ENCODE data around the gene KIF25.

The KIF25 gene

DNA sequence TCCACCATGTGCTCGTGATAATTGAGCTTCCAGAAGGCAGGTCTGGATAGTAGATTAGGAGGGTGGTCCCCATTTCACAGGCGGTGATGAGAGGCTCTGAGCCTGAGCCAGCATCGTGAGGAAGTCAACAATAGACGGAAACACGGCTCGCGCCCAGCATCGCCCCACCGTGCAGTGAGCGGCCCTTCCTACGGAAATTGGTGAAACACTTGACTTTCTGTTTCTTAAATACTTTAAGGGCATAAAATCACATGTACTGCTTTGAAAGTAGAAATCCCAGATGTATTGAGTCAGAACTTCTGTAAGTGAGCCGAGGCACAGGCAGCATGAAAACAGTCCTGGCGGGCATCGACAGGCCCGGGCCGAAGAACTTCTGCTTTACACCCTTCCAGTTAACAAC, 4.3 kb upstream of the KIF25 start:
- Histone ChIP-seq H3K79me2 (ENCODE audit: control insufficient read depth, insufficient read depth, low read length) (no peaks in the 10 kb centered on the region), H3K56ac (ENCODE audit: low read length) (no peak overlapping the region), H3K18ac (ENCODE audit: low read length) (no peak overlapping the region), H3K79me1 (ENCODE audit: low read length) (no peaks in the 10 kb centered on the region), H2BK5ac (ENCODE audit: low read length) (no peak overlapping the region), H2BK15ac (replicated peaks; ENCODE audit: low read depth) (no peak overlapping the region), H2BK120ac (ENCODE audit: low read depth, low read length) (no peak overlapping the region), H2AK5ac (ENCODE audit: low read length) (no peak overlapping the region), H4K5ac (ENCODE audit: low read length) (no peak overlapping the region), H3K27ac (ENCODE audit: low read depth, low read length) (no peak overlapping the region), H3K4me2 (ENCODE audit: low read length) (no peak overlapping the region), H3K9ac (ENCODE audit: low read length) (no peak overlapping the region), H3K4me1 (ENCODE audit: control insufficient read depth, low read depth, low read length) (no peaks in the 10 kb centered on the region), H3K4ac (ENCODE audit: low read depth, low read length) (no peak overlapping the region), H3K4me3 (ENCODE audit: low read length) (no peak overlapping the region), H3K23ac (ENCODE audit: low read length) (no peak overlapping the region), H3K27me3 (ENCODE audit: insufficient read depth, low read length, poor library complexity) (no peaks in the 10 kb centered on the region), H4K8ac (ENCODE audit: low read depth, low read length) (no peak overlapping the region), H3K36me3 (ENCODE audit: control insufficient read depth, insufficient read depth, low read length) (no peaks in the 10 kb centered on the region)
- no CpG with 5 or more reads among the region's 16 CpGs for WGBS (ENCODE audit: extremely low coverage, insufficient coverage, low lambda C conversion rate)
- DNase-seq: no peak

DNA sequence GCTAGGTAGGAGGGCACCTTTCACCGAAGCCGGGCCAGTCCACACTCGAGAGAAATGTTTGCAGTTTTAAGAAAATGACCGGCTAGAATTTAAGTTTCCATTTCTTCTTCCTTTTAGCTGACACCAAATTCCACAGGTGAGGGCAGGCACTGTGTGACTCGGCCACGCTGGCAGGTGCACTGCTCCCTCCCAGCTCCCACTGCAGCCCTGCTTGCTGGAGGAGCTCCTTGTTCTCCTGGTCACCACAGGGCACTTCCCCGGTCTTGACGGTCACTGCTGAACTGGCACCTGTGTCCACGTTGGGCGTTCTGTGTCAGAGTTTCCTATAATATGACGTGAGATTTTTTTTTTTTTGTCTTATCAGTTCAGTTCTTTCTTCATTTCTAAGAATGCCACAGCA, 3.6 kb upstream of the KIF25 start:
- no peak overlapping the region for H3K4me3 ChIP-seq (ENCODE audit: low read length)
- H2AK5ac ChIP-seq (ENCODE audit: low read length): no peak overlapping the region
- no peaks in the 10 kb centered on the region for H3K36me3 ChIP-seq (ENCODE audit: control insufficient read depth, insufficient read depth, low read length)
- H3K27ac ChIP-seq (ENCODE audit: low read depth, low read length): no peak overlapping the region
- no peaks in the 10 kb centered on the region for H3K27me3 ChIP-seq (ENCODE audit: insufficient read depth, low read length, poor library complexity)
- no peak overlapping the region for H3K4me2 ChIP-seq (ENCODE audit: low read length)
- DNase-seq: no peak
- H4K8ac ChIP-seq (ENCODE audit: low read depth, low read length): no peak overlapping the region
- H3K9ac ChIP-seq (ENCODE audit: low read length): no peak overlapping the region
- no peak overlapping the region for H3K23ac ChIP-seq (ENCODE audit: low read length)
- H3K79me2 ChIP-seq (ENCODE audit: control insufficient read depth, insufficient read depth, low read length): no peaks in the 10 kb centered on the region
- no peaks in the 10 kb centered on the region for H3K79me1 ChIP-seq (ENCODE audit: low read length)
- H4K5ac ChIP-seq (ENCODE audit: low read length): no peak overlapping the region
- no CpG with 5 or more reads among the region's 11 CpGs for WGBS (ENCODE audit: extremely low coverage, insufficient coverage, low lambda C conversion rate)
- H3K4ac ChIP-seq (ENCODE audit: low read depth, low read length): no peak overlapping the region
- H2BK5ac ChIP-seq (ENCODE audit: low read length): no peak overlapping the region
- no peak overlapping the region for H2BK120ac ChIP-seq (ENCODE audit: low read depth, low read length)
- no peak overlapping the region for H2BK15ac ChIP-seq (replicated peaks; ENCODE audit: low read depth)
- H3K56ac ChIP-seq (ENCODE audit: low read length): no peak overlapping the region
- H3K18ac ChIP-seq (ENCODE audit: low read length): no peak overlapping the region
- no peaks in the 10 kb centered on the region for H3K4me1 ChIP-seq (ENCODE audit: control insufficient read depth, low read depth, low read length)

GRCh38 chr6:167995302-167995701, 2.2 kb upstream of the KIF25 start:
- no peak overlapping the region for H3K18ac ChIP-seq (ENCODE audit: low read length)
- H3K36me3 ChIP-seq (ENCODE audit: control insufficient read depth, insufficient read depth, low read length): no peaks in the 10 kb centered on the region
- H2AK5ac ChIP-seq (ENCODE audit: low read length): no peak overlapping the region
- no peaks in the 10 kb centered on the region for H3K79me2 ChIP-seq (ENCODE audit: control insufficient read depth, insufficient read depth, low read length)
- DNase-seq: no peak
- H3K4me2 ChIP-seq (ENCODE audit: low read length): no peak overlapping the region
- H2BK5ac ChIP-seq (ENCODE audit: low read length): no peak overlapping the region
- no peaks in the 10 kb centered on the region for H3K79me1 ChIP-seq (ENCODE audit: low read length)
- no peak overlapping the region for H2BK120ac ChIP-seq (ENCODE audit: low read depth, low read length)
- no peak overlapping the region for H3K4ac ChIP-seq (ENCODE audit: low read depth, low read length)
- WGBS (ENCODE audit: extremely low coverage, insufficient coverage, low lambda C conversion rate): no CpG with 5 or more reads among the region's 12 CpGs
- no peak overlapping the region for H2BK15ac ChIP-seq (replicated peaks; ENCODE audit: low read depth)
- no peaks in the 10 kb centered on the region for H3K27me3 ChIP-seq (ENCODE audit: insufficient read depth, low read length, poor library complexity)
- no peak overlapping the region for H3K9ac ChIP-seq (ENCODE audit: low read length)
- no peak overlapping the region for H3K23ac ChIP-seq (ENCODE audit: low read length)
- peak overlapping the region; percentile 15 for H3K56ac ChIP-seq (ENCODE audit: low read length)
- no peak overlapping the region for H3K27ac ChIP-seq (ENCODE audit: low read depth, low read length)
- no peaks in the 10 kb centered on the region for H3K4me1 ChIP-seq (ENCODE audit: control insufficient read depth, low read depth, low read length)
- H4K5ac ChIP-seq (ENCODE audit: low read length): no peak overlapping the region
- H4K8ac ChIP-seq (ENCODE audit: low read depth, low read length): no peak overlapping the region
- no peak overlapping the region for H3K4me3 ChIP-seq (ENCODE audit: low read length)

GRCh38 chr6:167995731-167996151, 1.7 kb upstream of the KIF25 start:
- Histone ChIP-seq H3K27ac (ENCODE audit: low read depth, low read length) (no peak overlapping the region), H2BK5ac (ENCODE audit: low read length) (no peak overlapping the region), H3K27me3 (ENCODE audit: insufficient read depth, low read length, poor library complexity) (no peaks in the 10 kb centered on the region), H3K79me2 (ENCODE audit: control insufficient read depth, insufficient read depth, low read length) (no peaks in the 10 kb centered on the region), H2BK15ac (replicated peaks; ENCODE audit: low read depth) (no peak overlapping the region), H3K23ac (ENCODE audit: low read length) (no peak overlapping the region), H3K79me1 (ENCODE audit: low read length) (no peaks in the 10 kb centered on the region), H3K18ac (ENCODE audit: low read length) (no peak overlapping the region), H3K56ac (ENCODE audit: low read length) (peak overlapping the region; percentile 30), H4K8ac (ENCODE audit: low read depth, low read length) (no peak overlapping the region), H3K9ac (ENCODE audit: low read length) (no peak overlapping the region), H3K36me3 (ENCODE audit: control insufficient read depth, insufficient read depth, low read length) (no peaks in the 10 kb centered on the region), H3K4me3 (ENCODE audit: low read length) (no peak overlapping the region), H2AK5ac (ENCODE audit: low read length) (peak overlapping the region; percentile 74), H2BK120ac (ENCODE audit: low read depth, low read length) (no peak overlapping the region), H3K4me1 (ENCODE audit: control insufficient read depth, low read depth, low read length) (no peaks in the 10 kb centered on the region), H3K4me2 (ENCODE audit: low read length) (no peak overlapping the region), H3K4ac (ENCODE audit: low read depth, low read length) (no peak overlapping the region), H4K5ac (ENCODE audit: low read length) (no peak overlapping the region)
- no peak for DNase-seq
- no CpG with 5 or more reads among the region's 22 CpGs for WGBS (ENCODE audit: extremely low coverage, insufficient coverage, low lambda C conversion rate)

DNA sequence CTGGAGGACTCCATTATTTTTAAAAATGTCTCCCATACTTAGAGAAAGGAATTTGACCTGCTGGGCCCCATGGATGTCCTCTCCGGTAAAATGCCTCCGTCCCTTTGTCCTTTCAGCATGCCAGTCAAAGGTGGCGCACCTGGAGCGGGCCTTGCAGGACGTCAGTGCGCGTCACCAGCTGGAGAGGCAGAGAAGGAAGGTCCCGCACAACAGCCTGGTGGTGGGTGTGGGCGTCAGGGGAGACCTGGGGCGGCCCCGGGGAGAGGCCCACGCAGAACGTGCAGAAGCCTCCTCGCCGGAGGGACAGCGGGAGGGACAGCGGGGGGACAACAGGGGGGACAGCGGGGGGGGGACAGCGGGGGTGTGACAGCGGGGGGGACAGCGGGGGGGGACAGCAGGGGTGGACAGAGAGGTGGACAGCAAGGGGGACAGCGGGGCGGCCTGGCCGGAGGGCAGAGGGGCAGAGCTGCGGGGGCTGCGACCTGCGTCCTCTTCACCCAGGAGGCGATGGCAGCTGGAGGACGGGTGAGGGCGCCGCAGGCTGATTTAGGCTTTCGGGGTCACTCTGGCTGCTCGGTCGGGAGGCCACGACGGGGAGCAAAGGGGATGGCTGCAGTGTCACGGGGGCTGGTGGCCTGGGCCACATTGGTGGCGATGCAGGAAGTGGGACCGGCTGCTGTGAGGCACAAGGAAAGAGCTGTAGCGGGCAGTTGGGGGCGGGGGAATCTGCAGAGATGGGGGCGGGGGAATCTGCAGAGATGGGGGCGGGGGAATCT, 859 bp upstream of the KIF25 start:
- H3K4me2 ChIP-seq (ENCODE audit: low read length): peak overlapping the region; percentile 19
- peak overlapping the region; percentile 54 for H3K9ac ChIP-seq (ENCODE audit: low read length)
- peak; percentile 40 for DNase-seq
- no peak overlapping the region for H3K4ac ChIP-seq (ENCODE audit: low read depth, low read length)
- no peak overlapping the region for H3K18ac ChIP-seq (ENCODE audit: low read length)
- H3K79me1 ChIP-seq (ENCODE audit: low read length): no peaks in the 10 kb centered on the region
- no peaks in the 10 kb centered on the region for H3K79me2 ChIP-seq (ENCODE audit: control insufficient read depth, insufficient read depth, low read length)
- no peak overlapping the region for H4K8ac ChIP-seq (ENCODE audit: low read depth, low read length)
- H2BK15ac ChIP-seq (replicated peaks; ENCODE audit: low read depth): no peak overlapping the region
- H3K23ac ChIP-seq (ENCODE audit: low read length): no peak overlapping the region
- H2AK5ac ChIP-seq (ENCODE audit: low read length): no peak overlapping the region
- no peak overlapping the region for H2BK120ac ChIP-seq (ENCODE audit: low read depth, low read length)
- no peak overlapping the region for H4K5ac ChIP-seq (ENCODE audit: low read length)
- no peaks in the 10 kb centered on the region for H3K36me3 ChIP-seq (ENCODE audit: control insufficient read depth, insufficient read depth, low read length)
- no CpG with 5 or more reads among the region's 43 CpGs for WGBS (ENCODE audit: extremely low coverage, insufficient coverage, low lambda C conversion rate)
- H3K27ac ChIP-seq (ENCODE audit: low read depth, low read length): no peak overlapping the region
- no peak overlapping the region for H2BK5ac ChIP-seq (ENCODE audit: low read length)
- H3K4me1 ChIP-seq (ENCODE audit: control insufficient read depth, low read depth, low read length): no peaks in the 10 kb centered on the region
- no peaks in the 10 kb centered on the region for H3K27me3 ChIP-seq (ENCODE audit: insufficient read depth, low read length, poor library complexity)
- H3K4me3 ChIP-seq (ENCODE audit: low read length): no peak overlapping the region
- H3K56ac ChIP-seq (ENCODE audit: low read length): peak overlapping the region; percentile 79

GRCh38 chr6:167998215-167998614, 744 bp downstream of the KIF25 start:
- Histone ChIP-seq H3K18ac (ENCODE audit: low read length) (no peak overlapping the region), H2BK120ac (ENCODE audit: low read depth, low read length) (no peak overlapping the region), H3K56ac (ENCODE audit: low read length) (peak overlapping the region; percentile 31), H3K79me1 (ENCODE audit: low read length) (no peaks in the 10 kb centered on the region), H3K79me2 (ENCODE audit: control insufficient read depth, insufficient read depth, low read length) (no peaks in the 10 kb centered on the region), H2AK5ac (ENCODE audit: low read length) (no peak overlapping the region), H3K4me2 (ENCODE audit: low read length) (no peak overlapping the region), H3K36me3 (ENCODE audit: control insufficient read depth, insufficient read depth, low read length) (no peaks in the 10 kb centered on the region), H3K4ac (ENCODE audit: low read depth, low read length) (no peak overlapping the region), H3K4me3 (ENCODE audit: low read length) (no peak overlapping the region), H3K23ac (ENCODE audit: low read length) (no peak overlapping the region), H2BK15ac (replicated peaks; ENCODE audit: low read depth) (no peak overlapping the region), H3K27me3 (ENCODE audit: insufficient read depth, low read length, poor library complexity) (no peaks in the 10 kb centered on the region), H2BK5ac (ENCODE audit: low read length) (no peak overlapping the region), H3K9ac (ENCODE audit: low read length) (no peak overlapping the region), H4K8ac (ENCODE audit: low read depth, low read length) (no peak overlapping the region), H3K4me1 (ENCODE audit: control insufficient read depth, low read depth, low read length) (no peaks in the 10 kb centered on the region), H3K27ac (ENCODE audit: low read depth, low read length) (no peak overlapping the region), H4K5ac (ENCODE audit: low read length) (no peak overlapping the region)
- no CpG with 5 or more reads among the region's 5 CpGs for WGBS (ENCODE audit: extremely low coverage, insufficient coverage, low lambda C conversion rate)
- DNase-seq: no peak

All from mesendoderm (in vitro differentiated cells).